DND-41 (cell line): ENCODE measurements around the gene SLC36A3.

ENCODE experiments used
- CTCF ChIP-seq: IDR thresholded peaks from 2 replicates; pipeline ENCODE4 v1.5.1; 2012; ENCODE audit warnings: borderline replicate concordance, low read length, moderate library complexity, mild to moderate bottlenecking; ENCODE audit not compliant: poor library complexity, severe bottlenecking; ENCODE audit errors: extremely low read depth
- EZH2 ChIP-seq: IDR thresholded peaks from 3 replicates; pipeline ENCODE4 v1.6.1; 2012; ENCODE audit warnings: borderline replicate concordance, low read depth, mild to moderate bottlenecking, moderate library complexity, low read length, inconsistent platforms; ENCODE audit not compliant: severe bottlenecking

GRCh38 chr5:151310932-151311331, 7.4 kb upstream of the SLC36A3 start:
- TF ChIP-seq CTCF (no peak), EZH2 (no peak)
